Peyer's patch (tissue), 4 donors: ENCODE data around the gene INTS6L. TPM values are rescaled to one million over a fixed set of nuclear protein-coding genes. Genes with fewer than 3 reads are reported as not detected.

Experiments used
- DNase-seq, 3 donors: peaks; one replicate each; pipeline ENCODE4 v3.0.0-alpha.2; 2017 to 2019
- H3K27ac ChIP-seq, 4 donors: fragments of 200-600 bp; sonication (generic); one replicate each; pipeline ENCODE4 v1.5.1; 2016 to 2019
- H3K27me3 ChIP-seq, 2 donors: fragments of 200-600 bp; sonication (generic); one replicate each; pipeline ENCODE4 v1.5.1; 2019
- H3K36me3 ChIP-seq, 3 donors: fragments of 200-600 bp; sonication (generic); one replicate each; pipeline ENCODE4 v1.5.1; 2016 to 2019
- H3K4me1 ChIP-seq, 4 donors: fragments of 200-600 bp; sonication (generic); one replicate each; pipeline ENCODE4 v1.5.1; 2016 to 2019
- H3K4me3 ChIP-seq, 4 donors: fragments of 200-600 bp; sonication (generic); 1 replicate in 3 of 4; 2 replicates in 1 of 4; pipeline ENCODE4 v1.5.1; 2016 to 2019; ENCODE audit warnings: mild to moderate bottlenecking in 1 of 4
- H3K9me3 ChIP-seq, 4 donors: fragments of 200-600 bp; sonication (generic); one replicate each; pipeline ENCODE4 v1.5.1; 2016 to 2019; ENCODE audit warnings: mild to moderate bottlenecking in 1 of 4
- CTCF ChIP-seq, 6 experiments: fragments of 450-650 bp in 4 of 6; fragments of 200-600 bp in 2 of 6; sonication (generic) in 1 of 6; IDR thresholded peaks; one replicate each; pipeline ENCODE4 v1.5.1; 2017 to 2019; ENCODE audit warnings: antibody characterized with exemption in 6 of 6, mild to moderate bottlenecking in 3 of 6, moderate library complexity in 1 of 6
- POLR2A ChIP-seq, 2 donors: fragments of 450-650 bp; IDR thresholded peaks; one replicate each; pipeline ENCODE4 v1.5.1; 2017; ENCODE audit warnings: antibody characterized with exemption in 2 of 2, mild to moderate bottlenecking in 2 of 2, moderate library complexity in 2 of 2
- total RNA-seq, 4 donors: library from RNA; depleted of rRNA; stranded (reverse); fragments of >200 nt; gene quantifications; one replicate each; pipeline ENCODE4 v1.1.0, GENCODE V29; 2016

INTS6L gene
- total RNA-seq, 4 donors from 2014 or later, result 8.2 to 71.8 (median 11.4) TPM

GRCh38 chrX:135505351-135505750 is 15.1 kb upstream of the INTS6L start:
- Histone ChIP-seq H3K36me3 (no peaks in the 10 kb centered on the region), H3K27me3 (no peaks in the 10 kb centered on the region), H3K27ac (no peak overlapping the region), H3K4me3 (no peak overlapping the region), H3K9me3 (no peaks in the 10 kb centered on the region), H3K4me1 (no peaks in the 10 kb centered on the region)
- TF ChIP-seq POLR2A (IDR thresholded peaks at IDR 0.05) (no peak), CTCF (IDR thresholded peaks at IDR 0.05) (no peak)
- no peak for DNase-seq

- no peak for DNase-seq
- no peak for TF ChIP-seq CTCF (IDR thresholded peaks at IDR 0.05)
- TF ChIP-seq POLR2A (IDR thresholded peaks at IDR 0.05), result no peak
- Histone ChIP-seq H3K27ac (no peak overlapping the region), H3K27me3 (no peaks in the 10 kb centered on the region), H3K4me1 (no peaks in the 10 kb centered on the region), H3K9me3 (no peaks in the 10 kb centered on the region), H3K4me3 (no peak overlapping the region), H3K36me3 (no peaks in the 10 kb centered on the region)
Observed at GRCh38 chrX:135509885-135510284, 10.6 kb upstream of the INTS6L start.

GRCh38 chrX:135512508-135513129 is 7.8 kb upstream of the INTS6L start:
- no peak for TF ChIP-seq POLR2A (IDR thresholded peaks at IDR 0.05)
- no peak for TF ChIP-seq CTCF (IDR thresholded peaks at IDR 0.05)
- H3K36me3 ChIP-seq, result no peaks in the 10 kb centered on the region
- H3K4me3 ChIP-seq, result no peak overlapping the region
- H3K27me3 ChIP-seq, result no peaks in the 10 kb centered on the region
- no peak for DNase-seq
- H3K27ac ChIP-seq, result no peak overlapping the region
- H3K9me3 ChIP-seq, result no peaks in the 10 kb centered on the region
- no peaks in the 10 kb centered on the region for H3K4me1 ChIP-seq

- no peaks in the 10 kb centered on the region for H3K36me3 ChIP-seq
Observed at GRCh38 chrX:135513130-135513515, 7.3 kb upstream of the INTS6L start.

GRCh38 chrX:135516376-135516775 is 4.1 kb upstream of the INTS6L start:
- Histone ChIP-seq H3K27me3 (no peaks in the 10 kb centered on the region), H3K4me1 (no peaks in the 10 kb centered on the region), H3K9me3 (no peaks in the 10 kb centered on the region), H3K27ac (no peak overlapping the region), H3K36me3 (no peaks in the 10 kb centered on the region), H3K4me3 (no peak overlapping the region)
- DNase-seq, result no peak
- TF ChIP-seq CTCF (IDR thresholded peaks at IDR 0.05), result no peak
- TF ChIP-seq POLR2A (IDR thresholded peaks at IDR 0.05), result no peak

More at GRCh38 chrX:135513130-135513515, 7.3 kb upstream of the INTS6L start:
- no peak for TF ChIP-seq POLR2A (IDR thresholded peaks at IDR 0.05)
- TF ChIP-seq CTCF (IDR thresholded peaks at IDR 0.05), result no peak
- H3K4me3 ChIP-seq, result no peak overlapping the region
- no peak for DNase-seq
- no peak overlapping the region for H3K27ac ChIP-seq
- no peaks in the 10 kb centered on the region for H3K4me1 ChIP-seq
- no peaks in the 10 kb centered on the region for H3K9me3 ChIP-seq
- no peaks in the 10 kb centered on the region for H3K27me3 ChIP-seq

- H3K9me3 ChIP-seq, result no peaks in the 10 kb centered on the region
- no peaks in the 10 kb centered on the region for H3K27me3 ChIP-seq
- no peak overlapping the region for H3K27ac ChIP-seq
- H3K36me3 ChIP-seq, result no peaks in the 10 kb centered on the region
- no peak overlapping the region for H3K4me3 ChIP-seq
- no peak for TF ChIP-seq POLR2A (IDR thresholded peaks at IDR 0.05)
- no peak for TF ChIP-seq CTCF (IDR thresholded peaks at IDR 0.05)
- DNase-seq, result no peak
- no peaks in the 10 kb centered on the region for H3K4me1 ChIP-seq
Observed at GRCh38 chrX:135518161-135518560, 2.3 kb upstream of the INTS6L start.
